DOHH2 (cell line): ENCODE data around the gene SRM.
"Not testable (repeated sequence)": the region's sequence is repeated elsewhere in the genome, so short reads cannot be mapped to it uniquely, and the experiment has no call there.

ENCODE experiments used
- H3F3A ChIP-seq: fragments of 200-600 bp; sonication (generic), shearing (Covaris generic); 2 replicates; pipeline ENCODE4 v1.6.0; 2016; ENCODE audit warnings: antibody characterized with exemption, mild to moderate bottlenecking; ENCODE audit not compliant: control insufficient read depth, insufficient read depth
- H3K27ac ChIP-seq: fragments of 200-600 bp; sonication (generic); 2 replicates; pipeline ENCODE4 v1.5.1; 2014; ENCODE audit warnings: low read depth, mild to moderate bottlenecking, low read length, moderate library complexity
- H3K27me3 ChIP-seq: fragments of 200-600 bp; sonication (generic); 2 replicates; pipeline ENCODE4 v1.6.1; 2014; ENCODE audit warnings: mild to moderate bottlenecking, low read length, mixed read lengths; ENCODE audit not compliant: control insufficient read depth
- H3K36me3 ChIP-seq: fragments of 200-600 bp; sonication (generic); 2 replicates; pipeline ENCODE4 v1.6.1; 2014; ENCODE audit warnings: mild to moderate bottlenecking, low read length, moderate library complexity, mixed read lengths; ENCODE audit not compliant: control insufficient read depth
- H3K4me1 ChIP-seq: fragments of 200-600 bp; sonication (generic); 2 replicates; pipeline ENCODE4 v1.6.1; 2014; ENCODE audit warnings: mild to moderate bottlenecking, low read length, mixed read lengths; ENCODE audit not compliant: control insufficient read depth
- H3K4me2 ChIP-seq: fragments of 200-600 bp; sonication (generic); 2 replicates; pipeline ENCODE4 v1.6.0; 2014; ENCODE audit warnings: mild to moderate bottlenecking, low read length, moderate library complexity
- H3K4me3 ChIP-seq: fragments of 200-600 bp; sonication (generic); 2 replicates; pipeline ENCODE4 v1.5.1; 2014; ENCODE audit warnings: mild to moderate bottlenecking, low read length, mixed read lengths
- H3K79me2 ChIP-seq: fragments of 200-600 bp; sonication (generic); 2 replicates; pipeline ENCODE4 v1.6.1; 2014; ENCODE audit warnings: mild to moderate bottlenecking, low read length, mixed read lengths; ENCODE audit not compliant: control insufficient read depth
- H3K9me2 ChIP-seq: fragments of 200-600 bp; sonication (generic); replicated peaks from 2 replicates; pipeline ENCODE4 v1.6.1; 2014; ENCODE audit warnings: mild to moderate bottlenecking, low read length, mixed read lengths; ENCODE audit not compliant: control insufficient read depth
- H3K9me3 ChIP-seq: fragments of 200-600 bp; sonication (generic); 2 replicates; pipeline ENCODE4 v1.6.1; 2014; ENCODE audit warnings: antibody characterized with exemption, low read length, mixed read lengths; ENCODE audit not compliant: control insufficient read depth, insufficient read depth
- H4K20me1 ChIP-seq: fragments of 200-600 bp; sonication (generic); 2 replicates; pipeline ENCODE4 v1.6.0; 2014; ENCODE audit warnings: low read depth, mild to moderate bottlenecking, antibody characterized with exemption, low read length, moderate library complexity; ENCODE audit not compliant: control insufficient read depth, insufficient read depth
- EZH2phosphoT487 ChIP-seq: fragments of 200-600 bp; sonication (generic); IDR thresholded peaks from 2 replicates; pipeline ENCODE4 v1.6.1; 2017; ENCODE audit warnings: borderline replicate concordance, mild to moderate bottlenecking, antibody characterized with exemption, low read length, moderate library complexity, mixed read lengths
- TF ChIP-seq, protein P1 (sequence below): fragments of 200-600 bp; sonication (generic); IDR thresholded peaks from one replicate; pipeline ENCODE4 v1.5.1; 2014; ENCODE audit warnings: antibody characterized with exemption, mild to moderate bottlenecking, low read depth, low read length; ENCODE audit not compliant: poor library complexity, severe bottlenecking

SRM gene

DNA sequence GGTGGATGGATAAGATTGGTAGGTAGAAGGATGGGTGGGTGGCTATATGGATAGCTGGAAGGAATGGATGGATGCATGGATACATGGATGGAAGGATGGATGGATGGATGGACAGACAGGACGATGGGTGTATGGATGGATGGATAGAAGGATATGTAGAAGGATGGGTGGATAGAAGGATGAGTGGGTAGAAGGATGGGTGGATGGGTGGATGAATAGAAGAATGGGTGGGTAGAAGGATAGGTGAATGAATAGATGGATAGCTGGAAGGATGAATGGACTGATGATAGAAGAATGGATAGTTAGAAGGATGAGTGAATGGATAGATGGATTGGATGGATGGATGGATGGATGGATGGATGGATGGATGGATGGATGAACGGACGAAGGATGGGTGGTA is 17.8 kb downstream of the SRM start:
- Histone ChIP-seq H3K4me1 (no peaks in the 10 kb centered on the region), H3K79me2 (no peaks in the 10 kb centered on the region), H3K4me3 (no peak overlapping the region), H3K9me3 (no peaks in the 10 kb centered on the region), H3F3A (no peaks in the 10 kb centered on the region), H3K9me2 (0 out of 2 replicates have a peak, but pooled peaks cover 3% of the 10 kb centered on the region), H3K27me3 (no peaks in the 10 kb centered on the region), H3K36me3 (no peaks in the 10 kb centered on the region), H4K20me1 (no peaks in the 10 kb centered on the region), H3K27ac (no peak overlapping the region), H3K4me2 (no peak overlapping the region)
- TF ChIP-seq, protein P1, sequence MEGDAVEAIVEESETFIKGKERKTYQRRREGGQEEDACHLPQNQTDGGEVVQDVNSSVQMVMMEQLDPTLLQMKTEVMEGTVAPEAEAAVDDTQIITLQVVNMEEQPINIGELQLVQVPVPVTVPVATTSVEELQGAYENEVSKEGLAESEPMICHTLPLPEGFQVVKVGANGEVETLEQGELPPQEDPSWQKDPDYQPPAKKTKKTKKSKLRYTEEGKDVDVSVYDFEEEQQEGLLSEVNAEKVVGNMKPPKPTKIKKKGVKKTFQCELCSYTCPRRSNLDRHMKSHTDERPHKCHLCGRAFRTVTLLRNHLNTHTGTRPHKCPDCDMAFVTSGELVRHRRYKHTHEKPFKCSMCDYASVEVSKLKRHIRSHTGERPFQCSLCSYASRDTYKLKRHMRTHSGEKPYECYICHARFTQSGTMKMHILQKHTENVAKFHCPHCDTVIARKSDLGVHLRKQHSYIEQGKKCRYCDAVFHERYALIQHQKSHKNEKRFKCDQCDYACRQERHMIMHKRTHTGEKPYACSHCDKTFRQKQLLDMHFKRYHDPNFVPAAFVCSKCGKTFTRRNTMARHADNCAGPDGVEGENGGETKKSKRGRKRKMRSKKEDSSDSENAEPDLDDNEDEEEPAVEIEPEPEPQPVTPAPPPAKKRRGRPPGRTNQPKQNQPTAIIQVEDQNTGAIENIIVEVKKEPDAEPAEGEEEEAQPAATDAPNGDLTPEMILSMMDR: no peak
- no peak for TF ChIP-seq EZH2phosphoT487

DNA sequence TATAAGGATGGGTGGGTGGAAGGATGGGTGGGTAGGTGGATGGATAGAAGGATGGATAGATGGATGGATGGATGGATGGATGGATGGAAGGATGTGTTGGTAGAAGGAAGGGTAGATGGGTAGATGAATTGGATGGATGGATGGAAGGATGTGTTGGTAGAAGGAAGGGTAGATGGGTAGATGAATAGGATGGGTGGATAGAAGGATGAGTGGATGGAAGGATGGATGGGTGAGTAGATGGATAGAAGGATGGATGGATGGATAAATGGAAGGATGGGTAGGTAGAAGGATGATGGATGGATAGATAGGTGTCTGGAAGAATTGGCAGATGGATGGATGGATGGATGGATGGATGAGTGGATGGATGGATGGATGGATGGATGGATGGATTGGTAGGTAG is 18.8 kb downstream of the SRM start:
- Histone ChIP-seq H3K4me2 (no peak overlapping the region), H3K79me2 (no peaks in the 10 kb centered on the region), H3K9me2 (0 out of 2 replicates have a peak, but pooled peaks cover 3% of the 10 kb centered on the region), H3K9me3 (no peaks in the 10 kb centered on the region), H3F3A (no peaks in the 10 kb centered on the region), H3K27me3 (no peaks in the 10 kb centered on the region), H3K27ac (no peak overlapping the region), H3K4me1 (no peaks in the 10 kb centered on the region), H3K36me3 (no peaks in the 10 kb centered on the region), H3K4me3 (no peak overlapping the region), H4K20me1 (no peaks in the 10 kb centered on the region)
- TF ChIP-seq, protein P1: no peak
- no peak for TF ChIP-seq EZH2phosphoT487

DNA sequence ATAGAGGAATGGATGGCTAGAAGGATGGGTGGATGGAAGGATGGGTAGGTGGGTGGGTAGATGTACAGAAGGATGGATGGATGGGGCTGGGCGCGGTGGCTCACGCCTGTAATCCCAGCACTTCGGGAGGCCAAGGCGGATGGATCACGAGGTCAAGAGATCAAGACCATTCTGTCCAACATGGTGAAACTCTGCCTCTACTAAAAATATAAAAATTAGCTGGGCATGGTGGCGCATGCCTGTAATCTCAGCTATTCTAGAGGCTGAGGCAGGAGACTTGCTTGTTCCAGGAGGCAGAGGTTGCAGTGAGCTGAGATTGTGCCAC is 19.8 kb downstream of the SRM start:
- H3K4me3 ChIP-seq, H3K9me2 ChIP-seq, H3K4me2 ChIP-seq, H3K9me3 ChIP-seq, H3K27ac ChIP-seq, H4K20me1 ChIP-seq, H3K79me2 ChIP-seq, H3K27me3 ChIP-seq, H3K4me1 ChIP-seq, H3K36me3 ChIP-seq, H3F3A ChIP-seq: not testable (repeated sequence)

DNA sequence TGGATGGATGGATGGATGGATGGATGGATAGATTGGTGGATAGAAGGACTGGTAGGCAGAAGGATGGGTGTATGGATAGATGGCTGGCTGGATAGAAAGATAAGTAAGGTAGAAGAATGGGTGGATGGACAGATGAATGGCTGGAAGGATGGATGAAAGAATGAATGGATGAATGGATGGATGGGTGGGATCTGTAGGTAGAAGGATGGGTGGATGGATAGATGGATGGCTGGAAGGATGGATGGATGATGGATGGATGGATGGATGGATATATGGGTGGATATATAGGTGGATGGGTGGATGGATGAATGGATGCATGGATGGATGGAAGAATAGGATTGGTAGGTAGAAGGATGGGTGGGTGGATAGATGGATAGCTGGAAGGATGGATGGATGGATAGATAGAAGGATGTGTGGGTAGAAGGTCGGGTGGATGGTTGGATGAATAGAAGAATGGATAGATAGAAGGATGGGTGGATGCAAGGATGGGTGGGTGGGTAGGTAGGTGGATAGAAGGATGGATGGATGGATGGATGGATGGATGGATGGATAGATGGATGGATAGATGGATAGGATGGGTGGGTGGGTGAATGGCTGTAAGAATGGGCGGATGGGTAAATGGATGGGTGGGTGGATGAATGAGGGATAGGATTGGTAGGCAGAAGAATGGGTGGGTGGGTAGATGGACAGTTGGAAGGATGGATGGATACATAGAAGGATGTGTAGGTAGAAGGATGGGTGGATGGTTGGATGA is 20.3 kb downstream of the SRM start:
- Histone ChIP-seq H3K9me2 (0 out of 2 replicates have a peak, but pooled peaks cover 3% of the 10 kb centered on the region), H3K27me3 (no peaks in the 10 kb centered on the region), H3F3A (no peaks in the 10 kb centered on the region)

More for the DNA sequence above, 20.3 kb downstream of the SRM start:
- H3K4me2 ChIP-seq: no peak overlapping the region
- no peak overlapping the region for H3K4me3 ChIP-seq
- H3K4me1 ChIP-seq: no peaks in the 10 kb centered on the region
- H4K20me1 ChIP-seq: no peaks in the 10 kb centered on the region
- no peak for TF ChIP-seq EZH2phosphoT487
- TF ChIP-seq, protein P1: no peak
- H3K36me3 ChIP-seq: no peaks in the 10 kb centered on the region
- H3K27ac ChIP-seq: no peak overlapping the region
- H3K9me3 ChIP-seq: no peaks in the 10 kb centered on the region
- H3K79me2 ChIP-seq: no peaks in the 10 kb centered on the region
